GM21717 (cell line): ENCODE data around the gene IL17C.

Experiments
- ATAC-seq: cut with Tn5 transposase; IDR thresholded peaks from one replicate; pipeline ENCODE4 v1.9.1; 2021; ENCODE audit warnings: mild to moderate bottlenecking, moderate library complexity; ENCODE audit not compliant: unreplicated experiment

IL17C gene

DNA sequence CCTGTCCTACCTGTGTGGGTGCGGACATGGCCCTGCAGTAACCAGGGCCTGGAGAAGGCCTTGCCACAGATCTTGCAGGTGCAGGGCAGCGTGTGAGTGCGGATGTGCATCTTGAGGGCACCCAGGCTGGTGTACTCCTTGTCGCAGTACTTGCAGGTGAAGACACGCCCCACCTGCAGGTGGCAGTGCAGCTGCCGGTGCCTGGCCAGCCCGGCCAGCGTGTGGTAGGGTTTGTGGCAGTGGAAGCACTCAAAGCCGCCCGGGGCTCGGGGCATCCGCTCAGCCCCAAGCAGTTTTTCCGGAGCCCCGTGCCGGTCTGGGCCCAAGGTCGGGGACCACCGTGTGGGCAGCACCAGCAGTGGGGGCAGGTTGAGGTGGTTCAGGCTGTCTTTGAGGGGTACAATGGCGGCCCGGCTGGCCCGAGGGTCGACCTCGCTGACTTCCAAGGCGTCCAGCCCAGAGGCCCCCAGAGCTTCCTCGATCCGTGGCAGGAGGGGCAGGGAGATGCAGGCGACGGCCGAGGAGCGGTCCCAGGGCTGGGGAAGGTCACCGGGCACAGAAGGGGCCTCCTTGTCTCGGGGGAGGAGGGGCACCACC is 42.8 kb downstream of the IL17C start:
- peak; percentile 1 for ATAC-seq

DNA sequence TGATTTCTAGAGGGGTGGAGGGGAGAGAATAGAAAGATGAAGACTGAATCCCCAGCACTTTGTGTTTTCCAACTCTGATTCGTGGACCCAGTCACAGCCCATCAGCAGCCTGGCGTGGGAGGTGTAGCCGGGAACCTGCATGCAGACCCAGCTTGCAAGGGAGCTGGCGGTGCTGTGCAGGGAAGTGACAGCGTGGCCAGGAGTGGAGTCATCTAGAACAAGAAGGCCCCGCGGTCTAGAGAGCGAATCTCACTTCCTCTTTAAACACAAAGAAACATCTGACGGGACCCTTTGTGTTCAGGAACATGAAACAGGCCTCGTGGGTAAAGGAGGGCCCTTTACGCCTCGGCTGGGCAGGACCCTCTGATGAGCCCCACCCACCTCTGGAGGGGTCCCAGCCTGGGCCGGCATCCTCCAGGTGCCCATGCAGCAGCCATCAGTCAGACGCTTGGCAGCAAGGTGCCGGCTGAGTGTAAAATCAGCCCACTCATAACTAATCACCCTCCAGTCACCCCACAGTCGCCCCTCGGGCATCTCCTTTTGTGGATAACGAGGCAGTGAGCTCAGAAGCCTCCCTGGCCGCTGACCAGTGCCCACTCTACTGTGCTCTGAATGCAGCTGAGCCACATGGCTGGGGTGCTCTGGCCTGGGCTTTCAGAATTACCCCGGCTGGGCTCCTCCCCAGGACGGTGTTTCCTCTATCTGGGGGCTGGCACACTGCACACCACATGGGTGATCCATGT is 43.5 kb downstream of the IL17C start:
- peak; percentile 66 for ATAC-seq

DNA sequence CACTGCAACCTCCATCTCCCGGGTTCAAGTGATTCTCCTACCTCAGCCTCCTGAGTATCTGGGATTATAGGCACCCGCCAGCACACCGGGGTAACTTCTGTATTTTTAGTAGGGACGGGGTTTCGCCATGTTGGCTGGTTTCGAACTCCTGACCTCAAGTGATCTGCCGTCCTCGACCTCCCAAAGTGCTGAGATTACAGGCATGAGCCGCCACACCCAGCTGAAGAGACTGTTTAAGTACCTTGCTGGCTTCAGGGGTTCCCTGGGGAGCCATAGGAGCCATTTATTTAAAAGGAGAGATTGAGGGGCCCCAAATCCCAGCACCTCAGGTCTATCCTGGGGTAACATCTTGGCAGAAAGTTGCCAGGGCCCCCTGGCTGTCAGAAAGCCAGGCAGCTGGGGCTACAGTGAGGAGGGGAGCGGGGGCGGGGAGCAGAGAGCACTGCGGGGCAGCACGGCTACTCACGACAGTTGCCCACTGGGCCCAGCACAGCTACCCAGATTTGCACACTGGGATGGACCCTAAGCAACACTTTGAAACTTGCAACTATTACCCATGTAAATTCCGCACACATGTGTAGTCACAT is 46.3 kb downstream of the IL17C start:
- ATAC-seq = no peak

DNA sequence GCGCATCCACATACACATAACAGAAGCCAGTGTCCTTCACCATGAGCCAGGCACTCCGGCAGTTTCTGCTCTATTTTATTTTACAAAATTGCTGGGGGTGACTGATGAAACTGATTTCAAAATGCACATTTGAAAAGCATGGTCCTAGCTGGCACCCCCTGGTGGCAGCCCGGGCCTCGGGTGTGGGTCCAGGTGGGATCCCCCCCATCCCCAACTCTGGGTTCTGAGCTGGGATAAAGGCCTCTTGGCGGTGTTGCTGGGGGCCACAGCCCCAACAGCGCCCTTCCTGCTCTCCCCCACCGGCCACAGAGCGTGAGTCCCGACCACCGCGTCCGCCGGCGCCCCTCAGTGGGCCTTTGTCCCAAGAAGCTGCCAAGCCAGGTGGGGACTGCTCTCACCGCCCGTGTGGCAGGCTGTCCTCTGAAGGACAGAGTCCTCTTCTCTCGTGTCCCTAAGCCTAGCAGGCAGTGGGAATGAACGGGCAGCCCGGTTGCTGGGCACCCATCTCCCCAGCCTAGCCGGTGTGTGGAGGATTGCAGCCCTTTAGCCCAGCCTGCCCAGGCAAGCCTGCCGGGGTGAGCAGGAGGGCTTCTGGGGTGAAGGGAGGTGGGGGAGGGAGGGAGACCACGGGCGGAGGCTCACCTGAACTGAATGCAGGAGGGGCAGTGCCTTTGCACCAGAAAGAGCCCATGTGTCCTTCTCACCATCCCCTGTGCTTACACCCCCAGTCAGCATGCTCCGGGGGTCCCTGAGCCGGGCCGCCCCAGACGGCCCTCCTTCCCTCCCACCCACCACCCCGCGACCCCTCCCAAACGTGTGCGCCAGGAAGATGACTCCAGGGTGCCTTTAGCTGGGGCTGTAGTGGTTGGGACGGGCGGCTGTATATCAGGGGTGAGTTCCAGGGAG is 47.0 kb downstream of the IL17C start:
- ATAC-seq = no peak

DNA sequence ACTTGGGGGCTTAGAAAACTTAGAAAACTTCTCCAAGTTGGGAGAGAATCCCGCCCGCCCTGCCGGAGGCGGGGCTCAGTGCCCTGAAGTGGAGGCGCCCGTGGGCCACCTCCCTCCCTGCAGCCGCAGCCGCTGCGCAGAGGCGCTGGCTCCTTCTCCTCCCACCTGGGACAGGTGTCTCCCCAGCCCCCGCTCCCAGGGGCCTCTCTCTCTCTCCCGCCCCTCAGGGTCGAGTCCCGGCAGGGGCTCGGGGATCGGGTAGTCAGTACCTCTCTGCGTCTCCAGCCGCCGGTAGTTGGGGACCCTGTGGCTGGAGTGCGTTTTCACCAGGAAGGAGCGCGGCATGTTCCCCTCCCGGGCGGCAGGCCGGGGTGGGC is 47.7 kb downstream of the IL17C start:
- ATAC-seq = peak; percentile 18

DNA sequence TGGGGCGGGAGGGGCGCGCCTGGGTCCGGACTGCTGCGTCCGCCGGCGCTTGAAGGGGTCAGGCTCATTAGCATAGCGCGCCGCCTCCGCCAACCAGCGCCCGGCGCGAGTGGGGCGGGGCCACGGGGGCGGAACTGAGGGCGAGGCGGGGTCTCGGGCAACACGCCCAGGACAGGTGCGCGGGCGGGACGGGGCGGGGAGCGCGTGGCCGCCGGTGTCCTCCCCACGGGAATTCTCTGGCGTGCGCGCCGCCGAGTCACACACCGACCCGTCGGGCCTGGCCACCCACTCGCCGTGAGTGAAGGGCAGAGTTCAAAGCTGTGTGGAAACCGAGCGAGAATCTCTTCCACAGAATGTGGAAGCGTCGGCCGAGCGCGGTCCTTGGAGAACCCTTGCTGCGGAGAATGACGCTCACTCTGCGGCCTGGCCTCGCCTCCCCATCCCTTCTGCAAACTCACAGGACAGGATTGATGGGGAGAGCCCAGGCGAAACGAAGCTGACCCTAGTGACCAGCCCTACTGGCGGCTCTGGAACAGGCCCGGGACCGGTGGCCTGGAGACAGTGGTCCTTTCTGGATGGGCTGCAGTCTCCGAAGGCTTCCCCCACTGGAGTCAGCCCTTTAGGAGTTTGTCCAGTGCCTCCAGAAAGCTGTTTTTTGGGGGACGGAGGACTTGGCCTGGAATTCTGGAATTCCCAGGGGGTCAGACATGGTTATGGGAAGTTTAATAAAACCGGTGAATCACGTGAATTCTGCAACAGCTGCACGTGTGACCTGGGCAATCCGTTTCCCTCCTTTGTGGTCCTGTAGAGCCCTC is 48.3 kb downstream of the IL17C start, which contains the start of gene SNAI3:
SNAI3 (minus strand) TSS at position 69 of the 815 bp plus-strand sequence. CDS start 101 bp downstream, outside the sequence.
- peak; percentile 68 for ATAC-seq

DNA sequence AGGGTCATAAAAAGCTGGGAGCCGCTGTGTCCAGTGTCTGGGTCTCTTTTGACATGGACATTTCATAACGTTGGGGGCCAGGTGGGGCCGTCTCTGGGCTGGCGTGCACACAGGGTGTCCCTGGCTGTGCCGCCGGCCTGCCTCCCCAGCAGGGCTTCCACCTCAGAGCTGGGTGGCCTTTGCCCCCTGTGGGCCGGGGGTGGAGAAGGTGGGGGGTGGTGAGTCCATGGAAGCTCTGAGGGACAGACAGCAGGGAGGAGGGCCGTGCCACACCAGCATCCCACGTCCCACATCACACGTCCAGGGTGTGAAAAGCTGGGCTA is 48.8 kb downstream of the IL17C start:
- no peak for ATAC-seq

DNA sequence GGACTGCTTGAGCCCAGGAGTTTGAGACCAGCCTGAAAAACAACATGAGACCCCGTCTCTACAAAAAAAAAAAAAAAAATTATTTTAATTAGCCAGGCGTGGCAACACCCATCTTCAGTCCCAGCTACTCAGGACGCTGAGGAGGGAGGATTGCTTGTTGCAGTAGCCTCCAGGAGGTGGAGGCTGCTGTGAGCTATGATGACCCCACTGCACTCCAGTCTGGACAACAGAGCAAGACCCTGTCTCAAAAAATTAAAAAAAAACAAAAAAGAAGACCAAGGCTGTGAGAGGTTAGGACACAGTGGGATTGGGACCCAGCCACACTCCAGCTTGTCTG is 49.3 kb downstream of the IL17C start:
- no peak for ATAC-seq

DNA sequence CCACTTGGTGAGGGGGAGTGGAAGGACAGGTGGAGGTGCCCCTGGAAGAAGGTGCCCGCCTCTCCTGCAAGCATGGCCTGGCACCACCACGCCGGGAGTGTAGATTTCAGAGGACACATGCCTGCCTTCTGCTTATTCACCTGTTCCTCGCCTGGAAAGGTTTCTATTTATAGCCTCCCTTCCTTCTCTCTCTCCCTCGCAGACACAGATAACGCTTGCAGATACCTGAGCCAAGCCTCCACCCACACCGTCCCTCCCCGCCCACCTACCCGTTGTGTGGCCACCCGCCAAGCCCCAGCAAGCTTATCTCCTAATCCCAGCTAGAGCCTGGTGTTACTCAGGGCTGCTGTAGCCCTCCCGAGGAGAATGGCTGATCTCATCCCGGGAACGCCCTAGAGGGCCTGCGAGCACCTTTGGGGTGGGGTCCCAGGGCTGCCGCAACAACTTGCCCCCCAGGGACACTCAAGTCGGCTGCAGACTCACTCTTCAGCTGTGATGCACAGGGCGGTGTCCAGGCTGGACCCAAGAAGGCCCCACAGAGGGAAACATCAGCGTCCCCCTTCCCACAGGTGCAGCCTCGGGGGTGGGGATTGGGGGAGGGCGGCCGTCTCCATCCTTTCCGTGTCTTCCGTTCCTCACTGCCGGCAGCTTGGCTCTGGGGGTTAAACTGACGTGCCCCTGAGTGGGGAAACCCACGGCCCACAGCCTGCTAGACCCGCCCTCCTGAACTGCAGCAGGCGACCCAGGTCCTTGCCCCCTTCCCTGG is 49.8 kb downstream of the IL17C start:
- ATAC-seq = no peak
